Activated T-cell treated with anti-CD3 and anti-CD28 coated beads, Interleukin-2, amount 50 U/mL, for 24 hours (primary cell): ENCODE results near the gene CANT1.
"Not testable (repeated sequence)": the region's sequence is repeated elsewhere in the genome, so short reads cannot be mapped to it uniquely, and the experiment has no call there.

Experiments used
- DNase-seq: peaks from one replicate; pipeline ENCODE4 v3.0.0-alpha.2; 2020
- H3K27ac Mint-ChIP-seq: 2 replicates; pipeline ENCODE4 v1.8.0; 2020; ENCODE audit warnings: mild to moderate bottlenecking, mixed read lengths
- H3K27me3 Mint-ChIP-seq: 2 replicates; pipeline ENCODE4 v1.8.0; 2020; ENCODE audit warnings: mixed read lengths
- H3K36me3 Mint-ChIP-seq: 2 replicates; pipeline ENCODE4 v1.8.0; 2020; ENCODE audit warnings: low read depth, mixed read lengths
- H3K4me1 Mint-ChIP-seq: 2 replicates; pipeline ENCODE4 v1.8.0; 2020; ENCODE audit warnings: low read depth, mixed read lengths
- H3K4me3 Mint-ChIP-seq: 2 replicates; pipeline ENCODE4 v1.8.0; 2020; ENCODE audit warnings: mild to moderate bottlenecking, moderate library complexity, mixed read lengths
- H3K9me3 Mint-ChIP-seq: 2 replicates; pipeline ENCODE4 v1.8.0; 2020; ENCODE audit warnings: mixed read lengths

CANT1 gene

GRCh38 chr17:79026376-79027273 is 17.1 kb upstream of the CANT1 start:
- Mint-ChIP-seq H3K27ac (no peak overlapping the region), H3K36me3 (no peaks in the 10 kb centered on the region), H3K9me3 (no peaks in the 10 kb centered on the region), H3K4me1 (peaks cover 8% of the 10 kb centered on the region), H3K27me3 (peaks cover 53% of the 10 kb centered on the region), H3K4me3 (no peak overlapping the region)
- peak; percentile 25 for DNase-seq

- Mint-ChIP-seq H3K36me3 (no peaks in the 10 kb centered on the region), H3K4me3 (peak overlapping the region; percentile 79), H3K9me3 (no peaks in the 10 kb centered on the region), H3K27me3 (peaks cover 51% of the 10 kb centered on the region), H3K27ac (no peak overlapping the region), H3K4me1 (peaks cover 8% of the 10 kb centered on the region)
- peak; percentile 24 for DNase-seq
Measured at GRCh38 chr17:79024901-79025737, 15.6 kb upstream of the CANT1 start.

DNA sequence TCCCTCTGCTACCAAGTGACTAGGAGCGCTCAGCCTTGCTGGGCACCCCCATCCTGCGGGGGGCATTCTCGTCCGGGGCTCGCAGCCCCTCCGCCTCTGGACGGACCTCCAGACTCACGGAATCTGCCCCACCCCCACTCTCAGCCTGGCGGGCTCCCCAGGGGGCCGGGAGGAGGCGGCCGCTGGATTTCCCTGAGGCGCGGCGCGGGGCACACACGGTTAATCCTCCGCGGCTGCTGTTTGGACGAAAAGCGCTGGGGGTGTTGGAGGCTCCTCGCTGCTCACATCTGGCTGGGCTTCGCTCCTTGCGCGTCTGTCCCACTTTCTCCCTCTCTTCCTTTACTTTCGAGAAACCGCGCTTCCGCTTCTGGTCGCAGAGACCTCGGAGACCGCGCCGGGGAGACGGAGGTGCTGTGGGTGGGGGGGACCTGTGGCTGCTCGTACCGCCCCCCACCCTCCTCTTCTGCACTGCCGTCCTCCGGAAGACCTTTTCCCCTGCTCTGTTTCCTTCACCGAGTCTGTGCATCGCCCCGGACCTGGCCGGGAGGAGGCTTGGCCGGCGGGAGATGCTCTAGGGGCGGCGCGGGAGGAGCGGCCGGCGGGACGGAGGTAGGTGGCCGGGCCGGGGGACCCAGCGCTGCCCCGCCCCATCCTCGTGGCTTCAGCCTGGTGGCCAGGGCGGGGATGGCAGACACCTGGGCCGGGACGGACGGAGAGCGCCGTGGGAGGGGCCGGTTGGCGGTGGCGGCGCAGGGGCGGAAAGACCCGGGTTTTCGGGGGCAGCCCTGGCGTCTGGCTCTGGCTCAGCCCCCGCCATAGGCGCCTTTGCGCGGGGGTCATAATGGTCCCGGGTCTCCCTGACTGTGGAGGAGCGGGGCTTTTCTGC is 14.6 kb upstream of the CANT1 start, which contains the start of gene C1QTNF1:
C1QTNF1 (plus strand) TSS at position 284 of the 886 bp plus-strand sequence. CDS start 19,800 bp downstream, outside the sequence.
- peaks cover 49% of the 10 kb centered on the region for H3K27me3 Mint-ChIP-seq
- H3K4me3 Mint-ChIP-seq, result peak within 1 kb of the TSS; percentile 79
- H3K4me1 Mint-ChIP-seq, result peaks cover 8% of the 10 kb centered on the region
- no peaks in the 10 kb centered on the region for H3K9me3 Mint-ChIP-seq
- peak within 1 kb of the TSS; percentile 20 for H3K27ac Mint-ChIP-seq
- no peaks in the 10 kb centered on the region for H3K36me3 Mint-ChIP-seq
- peak; percentile 55 for DNase-seq

GRCh38 chr17:79023180-79023705 is 13.7 kb upstream of the CANT1 start:
- H3K36me3 Mint-ChIP-seq, result no peaks in the 10 kb centered on the region
- no peak for DNase-seq
- no peak overlapping the region for H3K27ac Mint-ChIP-seq
- peaks cover 42% of the 10 kb centered on the region for H3K27me3 Mint-ChIP-seq
- H3K4me3 Mint-ChIP-seq, result peak overlapping the region; percentile 79
- peaks cover 8% of the 10 kb centered on the region for H3K4me1 Mint-ChIP-seq
- H3K9me3 Mint-ChIP-seq, result no peaks in the 10 kb centered on the region

DNA sequence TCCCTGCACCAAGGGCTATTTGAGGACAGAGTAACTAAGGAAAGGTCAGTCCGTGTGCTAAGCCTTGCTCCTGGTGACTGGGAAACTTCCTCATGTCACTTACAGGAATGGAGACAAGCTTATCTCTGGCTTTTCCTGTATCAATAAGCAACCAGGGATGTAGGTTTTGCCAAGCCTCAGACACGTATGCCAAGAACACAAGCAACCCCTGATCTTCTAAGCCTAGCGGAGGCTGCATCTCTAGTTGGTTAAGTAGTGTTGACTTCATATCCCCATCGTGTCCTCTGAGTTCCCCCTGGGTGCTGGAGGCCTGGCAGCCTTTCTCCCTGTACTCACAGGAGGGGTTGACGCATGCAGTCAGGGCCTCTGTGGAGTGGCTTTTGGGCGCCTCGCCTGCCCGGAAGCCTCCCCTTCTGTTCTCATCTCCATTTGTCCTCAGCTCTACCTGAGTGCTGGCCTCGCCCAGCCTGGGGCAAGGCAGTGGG is 13.0 kb upstream of the CANT1 start:
- no peaks in the 10 kb centered on the region for H3K9me3 Mint-ChIP-seq
- H3K4me3 Mint-ChIP-seq, result no peak overlapping the region
- no peak for DNase-seq
- H3K27ac Mint-ChIP-seq, result no peak overlapping the region
- no peaks in the 10 kb centered on the region for H3K36me3 Mint-ChIP-seq
- peaks cover 37% of the 10 kb centered on the region for H3K27me3 Mint-ChIP-seq
- H3K4me1 Mint-ChIP-seq, result peaks cover 8% of the 10 kb centered on the region

DNA sequence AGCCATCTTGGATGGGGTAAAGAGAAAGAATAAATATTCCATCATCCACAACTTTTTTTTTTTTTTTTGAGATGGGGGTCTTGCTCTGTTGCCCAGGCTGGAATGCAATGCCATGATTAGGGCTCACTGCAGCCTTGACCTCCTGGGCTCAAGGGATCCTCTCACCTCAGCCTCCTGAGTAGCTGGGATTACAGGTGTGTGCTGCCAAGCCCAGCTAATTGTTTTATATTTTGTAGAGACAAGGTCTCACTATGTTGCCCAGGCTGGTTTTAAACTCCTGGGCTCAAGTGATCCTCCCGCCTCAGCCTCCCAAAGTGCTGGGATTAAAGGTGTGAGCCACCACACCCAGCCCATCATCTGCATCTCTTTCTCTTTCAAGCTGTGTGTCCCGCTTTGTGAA is 12.4 kb upstream of the CANT1 start:
- not testable (repeated sequence) for H3K4me1 Mint-ChIP-seq, H3K27ac Mint-ChIP-seq, DNase-seq, H3K4me3 Mint-ChIP-seq, H3K9me3 Mint-ChIP-seq, H3K36me3 Mint-ChIP-seq
- H3K27me3 Mint-ChIP-seq, result peaks cover 32% of the 10 kb centered on the region

DNA sequence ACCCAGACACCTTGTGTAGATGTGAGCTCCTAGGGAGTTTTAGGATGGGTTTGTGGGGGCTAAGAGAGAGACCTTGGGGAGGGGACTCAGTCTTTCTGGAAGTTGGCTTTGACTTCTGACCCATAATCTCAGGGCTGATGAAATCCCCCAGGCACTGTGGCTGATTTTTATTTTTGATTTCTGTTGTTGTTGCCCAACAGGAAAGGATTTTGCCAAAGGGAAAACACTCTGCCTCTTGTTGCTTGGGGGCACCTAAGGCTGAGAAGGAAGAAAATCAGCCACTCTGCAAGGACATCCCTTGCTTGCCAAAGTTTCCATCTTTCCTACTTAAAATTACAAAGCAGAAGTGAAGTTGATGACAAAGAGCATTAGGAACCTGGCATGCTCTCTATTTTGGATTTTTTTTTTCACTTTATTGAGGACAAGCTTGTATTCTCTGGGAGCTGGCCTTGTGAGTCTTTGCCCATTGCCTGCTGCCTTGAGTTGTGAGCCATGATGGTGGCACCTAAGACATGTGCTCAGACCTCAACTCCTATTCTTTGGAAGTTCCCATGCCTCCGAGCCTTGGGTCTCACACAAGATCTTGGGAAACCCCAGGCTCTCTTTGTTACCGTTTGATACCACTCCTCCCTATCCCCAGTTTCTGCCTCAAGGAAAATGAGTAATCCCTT is 11.2 kb upstream of the CANT1 start:
- Mint-ChIP-seq H3K27me3 (peaks cover 26% of the 10 kb centered on the region), H3K4me3 (no peak overlapping the region), H3K36me3 (no peaks in the 10 kb centered on the region), H3K27ac (no peak overlapping the region), H3K9me3 (no peaks in the 10 kb centered on the region), H3K4me1 (peaks cover 8% of the 10 kb centered on the region)
- DNase-seq, result no peak

DNA sequence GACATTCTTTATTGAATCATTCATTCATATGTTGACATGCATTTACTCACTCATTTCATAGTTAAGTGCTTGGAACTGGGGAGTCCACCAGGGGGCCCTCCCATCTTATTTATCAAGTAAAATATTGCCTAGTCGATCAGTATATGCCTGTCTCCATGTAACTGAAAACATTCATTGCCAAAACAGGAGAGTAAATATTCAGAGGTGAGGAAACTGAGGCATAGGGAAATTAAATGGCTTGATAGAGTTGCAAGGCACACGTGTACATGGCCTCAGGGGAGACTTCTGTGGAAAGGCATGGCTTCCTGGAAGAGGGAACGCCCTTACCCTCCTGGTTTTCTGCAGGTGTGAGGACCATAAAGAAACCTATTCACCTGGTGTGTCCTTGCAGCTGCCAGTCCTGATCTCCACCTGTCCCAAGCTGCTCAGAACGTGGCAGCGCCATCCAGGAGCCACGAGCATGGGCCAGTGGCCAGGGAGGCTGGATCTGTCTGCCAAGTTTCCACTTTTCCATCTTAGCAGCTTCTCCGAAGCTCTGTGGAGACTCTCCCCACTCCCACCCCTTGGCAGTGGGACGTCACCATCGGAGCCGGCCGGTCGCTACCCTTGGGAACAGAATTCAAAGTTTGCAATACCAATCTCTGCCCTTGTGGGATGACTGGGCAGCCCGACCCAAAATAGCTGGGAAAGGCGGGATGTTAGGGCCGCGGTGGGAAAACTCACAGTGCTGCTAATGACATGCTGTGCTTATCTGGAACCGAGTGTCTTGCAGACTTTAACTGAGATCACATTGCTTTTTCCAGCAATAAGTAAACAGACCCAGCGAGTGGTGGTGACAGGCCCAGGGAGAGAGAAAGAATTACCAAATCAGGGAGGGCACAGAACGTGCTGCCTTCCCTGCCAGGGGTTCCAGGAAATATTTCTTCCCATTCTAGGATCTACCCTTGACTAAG is 10.3 kb upstream of the CANT1 start:
- H3K4me1 Mint-ChIP-seq, result peaks cover 8% of the 10 kb centered on the region

GRCh38 chr17:79019261-79019631 is 9.7 kb upstream of the CANT1 start:
- no peak for DNase-seq
- Mint-ChIP-seq H3K27ac (no peak overlapping the region), H3K9me3 (no peaks in the 10 kb centered on the region), H3K36me3 (no peaks in the 10 kb centered on the region), H3K27me3 (peaks cover 15% of the 10 kb centered on the region), H3K4me3 (no peak overlapping the region), H3K4me1 (peaks cover 5% of the 10 kb centered on the region)

More for the DNA sequence above, 10.3 kb upstream of the CANT1 start:
- H3K9me3 Mint-ChIP-seq, result no peaks in the 10 kb centered on the region
- H3K27ac Mint-ChIP-seq, result no peak overlapping the region
- no peak overlapping the region for H3K4me3 Mint-ChIP-seq
- DNase-seq, result no peak
- H3K27me3 Mint-ChIP-seq, result peaks cover 20% of the 10 kb centered on the region
- no peaks in the 10 kb centered on the region for H3K36me3 Mint-ChIP-seq

DNA sequence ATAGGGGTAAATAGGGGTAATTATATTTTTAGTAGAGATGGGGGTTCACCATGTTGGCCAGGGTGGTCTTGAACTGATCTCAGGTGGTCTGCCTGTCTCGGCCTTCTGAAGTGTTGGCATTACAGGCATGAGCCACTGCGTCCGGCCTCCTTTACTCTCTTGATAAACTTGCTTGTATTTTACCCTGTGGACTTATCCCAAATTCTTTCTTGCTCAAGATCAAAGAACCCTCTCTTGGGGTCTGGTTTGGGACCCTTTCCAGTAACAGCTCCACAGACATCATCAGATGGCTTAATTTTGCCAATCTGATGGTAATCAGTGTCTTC is 8.8 kb upstream of the CANT1 start:
- DNase-seq, result no peak
- no peak overlapping the region for H3K4me3 Mint-ChIP-seq
- no peak overlapping the region for H3K27ac Mint-ChIP-seq
- peaks cover 2% of the 10 kb centered on the region for H3K9me3 Mint-ChIP-seq
- peaks cover under 1% of the 10 kb centered on the region for H3K4me1 Mint-ChIP-seq
- no peaks in the 10 kb centered on the region for H3K36me3 Mint-ChIP-seq
- peaks cover 9% of the 10 kb centered on the region for H3K27me3 Mint-ChIP-seq

DNA sequence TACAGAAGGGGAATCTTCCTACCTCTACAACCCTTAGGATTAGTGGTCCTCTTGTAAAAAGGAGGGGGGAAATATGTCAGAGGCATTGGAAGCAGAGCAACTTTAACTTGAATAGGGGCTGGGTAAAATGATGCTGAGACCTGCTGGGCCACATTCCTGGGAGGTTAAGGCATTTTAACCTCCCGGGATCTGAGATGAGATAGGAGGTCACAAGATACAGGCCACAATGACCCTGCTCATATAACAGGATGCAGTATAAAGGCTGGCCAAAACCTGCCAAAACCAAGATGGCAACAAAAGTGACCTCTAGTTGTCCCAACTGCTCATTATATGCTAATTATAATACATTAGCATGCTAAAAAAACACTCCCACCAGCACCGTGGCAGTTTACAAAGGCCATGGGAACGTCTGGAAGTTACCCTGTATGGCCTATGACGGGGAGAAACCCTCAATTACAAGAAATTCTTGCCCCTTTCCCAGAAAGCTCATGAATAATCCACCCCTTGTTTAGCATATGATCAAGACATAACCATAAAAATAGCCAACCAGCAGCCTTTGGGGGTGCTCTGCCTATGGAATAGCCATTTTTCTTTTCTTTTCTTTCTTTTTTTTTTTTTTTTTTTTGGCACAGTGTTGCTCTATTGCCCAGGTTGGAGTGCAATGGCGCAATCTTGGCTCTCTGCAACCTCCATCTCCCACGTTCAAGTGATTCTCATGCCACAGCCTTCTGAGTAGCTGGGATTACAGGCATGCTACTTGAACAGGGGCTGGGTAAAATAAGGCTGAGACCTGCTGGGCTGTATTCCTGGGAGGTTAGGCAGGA is 8.2 kb upstream of the CANT1 start:
- peaks cover 2% of the 10 kb centered on the region for H3K9me3 Mint-ChIP-seq
- no peak for DNase-seq
- no peaks in the 10 kb centered on the region for H3K4me1 Mint-ChIP-seq
- no peaks in the 10 kb centered on the region for H3K36me3 Mint-ChIP-seq
- no peak overlapping the region for H3K4me3 Mint-ChIP-seq
- H3K27me3 Mint-ChIP-seq, result peaks cover 3% of the 10 kb centered on the region
- no peak overlapping the region for H3K27ac Mint-ChIP-seq

DNA sequence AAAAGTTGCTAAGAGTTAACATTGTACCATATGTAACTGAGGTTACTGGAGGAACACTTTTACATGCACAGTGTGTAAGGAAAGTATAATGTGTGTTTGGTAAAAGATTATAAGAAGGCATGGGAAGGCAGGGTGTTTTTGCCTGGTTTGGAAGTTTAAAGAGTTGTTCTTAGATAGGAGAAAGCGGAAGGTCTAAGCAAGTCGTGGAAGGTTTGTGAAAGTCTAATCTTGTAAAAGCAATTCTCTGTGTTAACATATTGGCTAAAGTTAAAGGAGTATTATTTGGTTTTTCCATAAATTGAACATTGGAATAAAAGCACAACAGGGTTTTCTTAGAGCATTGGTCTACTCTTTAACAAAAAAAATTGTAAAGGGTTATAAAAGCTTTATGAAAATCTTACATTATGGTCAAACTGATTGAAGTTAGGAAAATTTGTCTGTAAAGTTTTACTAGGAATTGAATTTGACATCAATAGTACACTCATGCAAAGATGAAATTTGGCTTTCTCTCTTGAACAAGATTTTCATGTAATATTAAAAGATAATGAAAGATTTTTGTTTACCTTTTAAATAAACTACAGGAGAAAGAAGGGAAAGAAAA is 4.7 kb upstream of the CANT1 start:
- Mint-ChIP-seq H3K4me1 (peaks cover 11% of the 10 kb centered on the region), H3K9me3 (peaks cover 2% of the 10 kb centered on the region), H3K36me3 (peaks cover under 1% of the 10 kb centered on the region), H3K4me3 (no peak overlapping the region), H3K27me3 (no peaks in the 10 kb centered on the region), H3K27ac (no peak overlapping the region)
- DNase-seq, result no peak
